Endothelial cell of hepatic sinusoid (primary cell): ENCODE measurements around the gene SELENOW.
"Not testable (repeated sequence)": the region's sequence is repeated elsewhere in the genome, so short reads cannot be mapped to it uniquely, and the experiment has no call there.

Source experiments
- in situ Hi-C: cut with HindIII; loops from 2 replicates; pipeline ENCODE4 v1.10.0; 2017; ENCODE audit warnings: low sequenced_read_pairs

SELENOW gene

DNA sequence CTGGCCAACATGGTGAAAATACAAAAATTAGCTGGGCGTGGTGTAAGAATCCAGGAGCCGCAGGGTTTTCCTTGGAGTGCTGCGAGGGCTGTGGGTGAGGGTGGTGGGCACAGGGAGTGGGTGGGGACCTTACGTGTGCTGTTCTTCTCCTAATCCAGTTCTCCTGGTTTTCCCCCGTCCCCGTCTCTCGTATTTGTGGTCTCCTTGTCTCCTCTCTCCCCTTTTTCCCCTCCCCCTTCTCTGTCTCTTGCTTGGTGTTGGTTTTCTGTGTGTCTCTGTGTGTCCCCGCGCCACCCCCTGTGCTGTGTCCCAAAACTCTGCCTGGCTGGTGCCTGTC, 1.7 kb downstream of the SELENOW start:
- in situ Hi-C loops, result no loop called here

DNA sequence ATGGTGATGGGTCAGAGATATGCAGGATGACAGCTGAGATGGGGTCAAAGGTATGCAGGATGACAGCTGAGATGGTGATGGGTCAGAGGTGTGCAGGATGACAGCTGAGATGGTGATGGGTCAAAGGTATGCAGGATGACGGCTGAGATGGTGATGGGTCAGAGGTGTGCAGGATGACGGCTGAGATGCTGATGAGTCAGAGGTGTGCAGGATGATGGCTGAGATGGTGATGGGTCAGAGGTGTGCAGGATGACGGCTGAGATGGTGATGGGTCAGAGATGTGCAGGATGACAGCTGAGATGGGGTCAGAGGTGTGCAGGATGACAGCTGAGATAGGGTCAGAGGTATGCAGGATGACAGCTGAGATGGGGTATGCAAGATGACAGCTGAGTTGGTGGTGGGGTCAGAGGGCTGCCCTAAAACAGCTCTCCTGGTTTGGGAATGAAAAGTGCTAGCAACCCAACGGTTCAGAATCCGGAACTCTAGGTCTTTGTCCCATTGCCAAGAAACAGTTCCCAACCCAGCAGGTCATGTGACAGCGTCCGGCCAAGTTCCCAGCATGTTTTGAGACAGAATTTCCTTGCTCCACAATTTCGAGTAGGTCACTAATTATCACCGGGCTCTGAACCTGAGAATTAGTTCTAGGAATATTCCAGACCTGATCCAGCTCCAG, 3.2 kb downstream of the SELENOW start:
- in situ Hi-C loops, result no loop called here

DNA sequence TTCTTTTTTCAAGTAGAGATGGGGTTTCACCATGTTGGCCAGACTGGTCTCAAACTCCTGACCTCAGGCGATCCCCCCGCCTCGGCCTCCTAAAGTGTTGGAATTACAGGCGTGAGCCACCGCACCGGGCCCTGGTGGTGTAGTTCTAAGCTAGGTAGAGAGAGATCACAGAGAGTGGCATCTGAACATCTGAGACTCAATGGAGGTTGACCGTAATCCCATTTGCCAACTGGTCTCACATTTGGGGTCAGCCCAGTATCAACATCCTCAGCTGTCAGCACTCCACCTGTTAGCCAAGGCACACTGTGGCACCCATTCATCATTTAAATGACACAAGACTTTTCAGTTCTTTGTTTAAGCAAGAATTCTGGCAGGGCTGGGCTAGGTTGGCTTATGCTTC, 8.1 kb downstream of the SELENOW start:
- in situ Hi-C loops, result no loop called here

DNA sequence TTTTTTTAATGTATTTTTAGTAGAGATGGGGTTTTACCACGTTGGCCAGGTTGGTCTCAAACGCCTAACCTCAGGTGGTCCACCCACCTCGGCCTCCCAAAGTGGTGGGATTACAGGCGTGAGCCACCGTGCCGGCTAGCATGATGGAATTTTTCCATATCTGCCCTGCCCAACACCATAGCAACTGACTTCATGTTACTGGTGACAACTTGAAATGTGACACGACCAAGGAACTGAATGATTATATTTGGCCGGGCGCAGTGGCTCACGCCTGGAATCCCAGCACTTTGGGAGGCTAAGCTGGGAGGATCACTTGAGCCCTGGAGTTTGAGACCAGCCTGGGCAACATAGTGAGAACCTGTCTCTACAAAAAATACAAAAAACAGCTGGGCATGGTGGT, 8.8 kb downstream of the SELENOW start:
- in situ Hi-C loops, result not testable (repeated sequence)

DNA sequence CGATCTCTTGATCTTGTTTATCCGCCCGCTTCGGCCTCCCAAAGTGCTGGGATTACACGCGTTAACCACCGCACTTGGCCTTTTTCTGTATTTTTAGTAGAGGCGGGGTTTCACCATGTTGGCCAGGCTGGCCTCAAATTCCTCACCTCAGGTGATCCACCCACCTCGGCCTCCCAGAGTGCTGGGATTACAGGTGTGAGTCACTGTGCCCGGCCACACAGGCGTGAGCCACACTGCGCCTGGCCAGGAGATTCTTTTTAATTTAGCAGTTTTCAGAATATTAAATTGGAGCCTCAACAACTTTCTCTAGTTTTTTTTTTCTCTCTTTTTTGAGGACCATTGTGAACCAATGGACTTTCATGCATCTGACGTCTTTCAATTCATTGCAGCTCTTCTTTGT, 11.3 kb downstream of the SELENOW start:
- in situ Hi-C loops, result not testable (repeated sequence)

DNA sequence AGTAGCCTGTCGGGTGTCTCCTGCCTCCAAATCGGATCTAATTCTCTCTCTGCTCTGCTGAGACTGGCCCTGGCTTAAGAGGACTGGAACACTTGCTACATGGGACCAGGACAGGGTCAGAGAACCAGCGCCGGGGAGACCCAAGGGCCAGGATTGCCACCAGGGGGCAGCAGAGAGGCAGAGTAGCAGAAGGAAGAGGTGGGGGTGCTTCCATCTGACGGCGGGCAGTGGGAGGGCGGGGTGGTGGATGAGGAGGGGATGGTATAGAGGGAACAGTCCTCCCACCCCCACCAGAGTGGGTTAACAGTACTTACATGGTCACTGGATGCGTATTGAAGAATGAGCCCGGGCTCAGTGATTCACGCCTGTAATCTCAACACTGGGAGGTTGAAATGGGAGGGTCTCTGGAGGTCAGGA, 11.9 kb downstream of the SELENOW start:
- in situ Hi-C loops, result no loop called here

DNA sequence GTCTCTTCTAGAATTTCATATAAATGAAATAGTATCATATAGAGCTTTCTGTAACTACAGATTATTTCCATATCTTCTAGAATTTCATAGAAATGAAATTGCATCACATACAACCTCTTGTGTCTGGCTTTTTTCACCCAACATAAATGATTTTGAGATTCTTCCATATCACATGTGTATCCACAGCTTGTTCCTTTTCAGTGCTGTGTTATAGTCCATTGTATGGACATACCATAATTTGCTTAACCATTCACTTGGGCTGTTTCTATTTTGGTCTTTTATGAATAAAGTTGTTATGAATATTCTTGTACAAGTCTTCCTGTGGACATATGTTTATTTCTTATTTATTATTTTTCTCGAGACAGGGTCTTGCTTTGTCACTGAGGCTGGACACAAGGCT, 14.1 kb downstream of the SELENOW start:
- in situ Hi-C loops, result no loop called here

DNA sequence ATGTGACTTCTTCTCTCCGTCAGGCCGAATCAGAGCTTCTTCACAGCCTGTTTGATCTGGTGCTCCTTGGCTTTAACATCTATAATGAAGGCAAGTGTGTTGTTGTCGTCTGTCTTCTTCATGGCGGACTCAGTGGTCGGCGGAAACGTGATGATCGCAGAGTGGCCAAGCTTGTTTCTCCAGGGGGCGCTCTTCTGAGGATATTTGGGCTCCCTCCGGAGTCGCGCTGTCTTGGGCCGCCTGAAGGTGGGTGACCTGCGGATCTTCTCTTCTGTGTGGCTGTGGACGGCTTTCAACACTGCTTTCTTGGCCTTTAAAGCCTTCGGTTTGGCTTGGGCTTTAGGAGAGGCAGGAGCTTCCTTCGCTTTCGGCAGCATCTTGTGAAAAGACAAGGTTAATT, 16.0 kb downstream of the SELENOW start:
- in situ Hi-C loops, result no loop called here

DNA sequence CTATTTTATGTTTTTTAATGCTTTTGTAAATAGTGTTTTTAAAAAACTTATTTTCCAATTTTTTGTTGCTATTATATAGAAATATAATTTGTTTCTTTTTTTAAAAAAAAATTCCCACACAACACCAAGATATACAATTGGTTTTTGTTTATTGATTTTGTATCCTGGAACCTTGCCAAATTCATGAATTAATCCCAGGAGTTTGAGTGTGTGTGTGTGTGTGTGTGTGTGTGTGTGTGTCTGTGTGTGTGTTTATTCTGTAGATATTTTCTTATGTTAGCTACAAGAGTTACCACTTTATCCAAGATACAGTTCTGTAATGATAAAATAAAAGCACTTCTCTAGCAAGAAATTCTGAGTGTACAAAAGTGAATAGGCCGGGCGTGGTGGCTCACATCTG, 18.3 kb downstream of the SELENOW start:
- in situ Hi-C loops, result no loop called here

DNA sequence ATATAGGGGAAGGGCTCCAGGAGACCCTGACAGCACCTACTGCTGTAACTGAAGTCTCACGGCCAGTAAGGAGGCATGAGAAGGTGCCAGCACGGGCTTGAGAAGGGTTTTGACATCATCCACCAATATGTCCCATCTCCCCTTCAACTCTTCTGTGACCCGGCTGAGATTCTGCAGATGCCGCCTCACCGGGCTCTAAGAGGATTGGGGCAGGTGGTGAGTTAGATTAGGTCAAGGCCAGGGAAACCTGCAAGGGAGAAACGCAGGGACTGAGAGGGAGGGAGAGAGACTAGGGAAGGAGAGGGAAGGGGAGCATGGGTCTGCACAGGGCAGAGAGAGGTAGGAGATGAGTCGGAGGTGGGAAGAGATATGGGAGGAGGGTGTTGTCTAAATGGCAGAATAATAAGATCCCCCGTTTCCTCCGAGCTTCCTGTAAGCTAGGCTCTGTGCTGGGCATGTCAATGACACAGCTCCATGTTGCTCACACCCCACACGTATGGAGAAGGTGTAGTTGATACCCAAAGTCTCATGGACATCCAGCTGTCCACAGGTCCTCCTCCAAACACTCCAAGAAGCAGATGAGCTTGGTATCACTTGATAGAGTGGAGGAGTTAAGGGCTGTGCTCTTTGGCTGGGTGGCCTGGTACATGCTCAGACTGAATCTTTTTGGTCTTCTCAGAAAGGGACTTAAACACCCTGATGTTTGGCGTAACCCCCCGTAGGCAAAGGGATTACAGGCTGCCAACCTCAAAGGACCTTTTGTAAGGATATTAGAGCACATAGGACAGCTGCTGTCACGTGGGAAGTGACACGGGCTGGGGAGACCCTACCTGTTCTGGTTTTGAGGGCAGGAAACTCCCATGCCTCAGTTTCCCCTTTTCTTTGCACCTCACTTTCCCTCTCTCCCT, 19.7 kb downstream of the SELENOW start:
- in situ Hi-C loops, result no loop called here

DNA sequence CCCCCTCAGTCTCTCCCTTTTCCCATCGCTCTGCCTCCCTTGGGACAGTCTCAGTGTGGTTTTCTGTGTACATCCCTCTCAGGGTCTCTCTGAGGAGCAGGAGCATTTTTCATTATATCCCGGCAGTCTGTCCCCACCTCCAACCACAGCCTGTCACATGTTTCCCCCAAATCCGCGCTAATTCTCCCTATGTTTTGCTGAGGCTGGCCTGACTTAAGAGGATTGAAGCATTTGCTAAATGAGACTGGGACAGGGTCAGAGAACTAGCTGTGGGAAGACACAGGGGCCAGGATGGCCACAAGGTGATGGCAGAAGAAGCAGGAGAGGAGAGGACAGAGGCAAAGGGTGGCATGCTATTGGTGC, 20.4 kb downstream of the SELENOW start:
- in situ Hi-C loops, result no loop called here

DNA sequence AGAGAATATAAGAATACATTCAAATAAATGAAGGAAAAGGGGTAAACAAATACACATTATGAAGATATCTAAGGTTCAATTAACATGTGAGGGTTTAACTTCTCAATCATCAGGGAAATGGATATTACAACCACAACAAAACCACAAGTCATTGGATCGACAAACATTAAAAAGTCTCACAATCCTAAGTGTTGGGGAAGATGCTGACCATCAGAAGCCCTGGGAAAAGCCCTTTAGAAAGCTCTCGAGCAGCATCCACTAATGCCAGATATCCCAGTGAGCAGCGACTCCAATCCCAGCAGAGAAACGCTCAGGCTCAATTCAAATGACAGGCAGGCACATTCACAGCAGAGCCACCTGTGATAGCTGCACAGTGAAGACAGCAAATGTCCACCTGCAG, 22.8 kb downstream of the SELENOW start:
- in situ Hi-C loops, result no loop called here

DNA sequence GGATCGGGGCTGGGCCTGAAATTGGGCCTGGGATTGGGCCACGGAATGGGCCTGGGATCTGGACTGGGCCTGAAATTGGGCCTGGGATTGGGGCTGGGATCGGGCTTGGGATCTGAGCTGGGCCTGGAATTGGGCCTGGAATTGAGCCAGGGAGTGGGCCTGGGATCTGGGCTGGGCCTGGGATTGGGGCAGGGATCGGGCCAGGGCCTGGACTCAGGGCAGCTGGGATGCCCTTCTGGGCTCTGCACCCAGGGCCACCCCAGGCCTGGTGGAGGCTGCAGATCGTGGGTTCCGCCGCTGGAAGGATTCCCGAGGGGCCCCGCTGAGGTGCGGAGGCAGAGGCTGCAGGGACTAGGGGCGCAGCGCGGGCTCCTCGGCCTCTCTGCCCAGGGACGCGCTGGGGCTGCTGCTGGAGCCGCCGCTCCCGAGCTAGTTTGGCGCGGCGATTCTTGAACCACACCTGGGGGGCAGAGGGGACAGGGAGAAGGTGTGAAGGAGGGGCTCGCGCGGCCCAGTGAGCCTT, 24.1 kb downstream of the SELENOW start:
- in situ Hi-C loops, result no loop called here

DNA sequence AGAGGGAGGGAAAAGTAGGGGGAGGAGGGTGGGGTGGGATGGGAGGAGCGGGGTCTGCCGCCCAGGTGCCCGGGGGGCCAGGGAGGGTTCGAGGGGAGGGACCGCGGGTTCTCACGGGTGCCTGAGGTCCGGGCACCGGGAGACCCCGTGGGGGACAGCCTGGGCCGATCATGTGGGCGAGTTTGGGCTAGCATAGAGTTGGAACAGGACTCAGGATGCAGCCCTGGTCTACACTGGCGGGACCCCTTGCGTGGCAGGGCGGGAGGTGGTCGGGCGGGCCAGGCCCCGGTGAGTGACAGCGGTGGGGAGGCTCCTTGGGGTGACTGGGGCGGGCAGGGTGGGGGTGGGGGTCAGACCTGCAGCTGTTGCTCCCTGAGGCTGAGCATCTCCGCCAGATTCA, 24.6 kb downstream of the SELENOW start:
- in situ Hi-C loops, result not testable (repeated sequence)

DNA sequence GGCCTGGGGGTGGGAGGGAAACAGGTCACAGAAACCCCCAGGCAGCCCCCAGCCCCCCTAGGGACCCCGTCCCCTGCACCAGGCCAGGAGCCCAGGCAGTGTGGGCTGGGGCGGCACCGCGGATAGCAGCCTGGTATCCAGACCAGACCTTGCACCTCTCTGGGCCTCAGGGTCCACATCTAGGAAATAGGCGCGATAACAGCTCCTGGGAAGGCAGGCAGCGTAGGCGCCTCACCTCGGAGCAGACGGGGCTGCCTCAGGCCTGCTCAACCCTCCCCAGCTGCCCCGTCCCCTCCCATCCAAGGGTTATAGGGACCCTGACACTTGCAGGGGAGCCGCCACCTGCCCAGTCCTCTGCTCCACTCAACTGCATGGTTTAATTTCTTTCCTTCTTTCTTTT, 25.2 kb downstream of the SELENOW start:
- in situ Hi-C loops, result not testable (repeated sequence)

DNA sequence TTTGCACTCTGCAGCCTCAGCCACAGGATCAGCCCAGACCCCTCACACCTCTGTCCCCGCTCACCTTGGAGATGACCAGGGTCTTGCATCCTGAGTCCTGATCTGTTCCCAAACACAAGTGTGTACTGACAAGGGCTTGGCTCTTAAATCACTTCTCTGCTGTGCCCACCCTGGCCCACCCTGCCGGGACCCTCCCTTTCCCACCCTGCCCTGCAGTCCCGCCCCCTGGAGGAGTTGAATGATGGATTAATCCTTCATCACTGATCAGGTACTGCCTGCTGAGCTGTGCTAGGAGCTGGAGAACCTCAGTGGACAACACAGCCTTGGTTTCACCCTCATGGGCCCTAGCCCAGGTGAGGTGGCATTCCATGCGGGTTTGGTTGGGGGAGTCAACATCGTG, 25.9 kb downstream of the SELENOW start, which contains the start of gene TPRX1:
TPRX1 (minus strand) TSS at position 101 of the 400 bp plus-strand sequence; CDS start at position 89, 12 bp downstream.
- in situ Hi-C loops, result not testable (repeated sequence)

DNA sequence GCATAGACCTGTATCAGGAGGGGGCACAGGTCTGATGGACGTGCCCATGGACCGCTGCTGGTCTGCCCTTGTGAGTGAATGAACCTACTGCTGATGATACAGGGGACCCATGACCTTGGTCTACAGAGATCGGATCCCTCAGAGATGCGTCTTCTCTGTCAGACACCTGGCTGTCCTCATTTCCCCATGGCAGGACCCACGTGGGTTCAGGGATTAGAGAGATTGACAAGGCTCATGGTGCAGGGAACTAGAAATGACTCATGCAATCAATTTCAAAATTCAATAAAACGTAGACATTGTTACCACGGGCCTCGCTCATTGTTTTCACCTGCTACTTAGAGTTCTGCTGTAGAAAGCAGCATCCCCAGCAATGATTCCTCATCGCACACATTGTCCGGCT, 26.8 kb downstream of the SELENOW start:
- in situ Hi-C loops, result no loop called here

DNA sequence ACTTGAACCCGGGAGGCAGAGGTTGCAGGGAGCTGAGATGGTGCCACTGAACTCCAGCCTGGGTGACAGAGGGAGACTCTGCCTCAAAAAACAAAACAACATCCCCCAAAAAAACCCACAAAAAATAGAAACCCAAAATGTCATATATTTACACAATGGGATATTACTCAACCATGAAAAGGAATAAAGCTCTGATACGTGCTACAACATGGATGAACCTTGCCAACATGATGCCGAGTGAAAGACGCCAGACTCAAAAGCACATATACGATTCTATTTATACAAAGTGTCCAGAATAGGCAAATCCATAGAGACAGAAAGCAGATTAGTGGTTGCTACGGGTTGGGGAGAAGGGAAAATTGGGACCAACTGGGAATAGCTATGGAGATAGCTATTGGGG, 27.9 kb downstream of the SELENOW start:
- in situ Hi-C loops, result no loop called here

DNA sequence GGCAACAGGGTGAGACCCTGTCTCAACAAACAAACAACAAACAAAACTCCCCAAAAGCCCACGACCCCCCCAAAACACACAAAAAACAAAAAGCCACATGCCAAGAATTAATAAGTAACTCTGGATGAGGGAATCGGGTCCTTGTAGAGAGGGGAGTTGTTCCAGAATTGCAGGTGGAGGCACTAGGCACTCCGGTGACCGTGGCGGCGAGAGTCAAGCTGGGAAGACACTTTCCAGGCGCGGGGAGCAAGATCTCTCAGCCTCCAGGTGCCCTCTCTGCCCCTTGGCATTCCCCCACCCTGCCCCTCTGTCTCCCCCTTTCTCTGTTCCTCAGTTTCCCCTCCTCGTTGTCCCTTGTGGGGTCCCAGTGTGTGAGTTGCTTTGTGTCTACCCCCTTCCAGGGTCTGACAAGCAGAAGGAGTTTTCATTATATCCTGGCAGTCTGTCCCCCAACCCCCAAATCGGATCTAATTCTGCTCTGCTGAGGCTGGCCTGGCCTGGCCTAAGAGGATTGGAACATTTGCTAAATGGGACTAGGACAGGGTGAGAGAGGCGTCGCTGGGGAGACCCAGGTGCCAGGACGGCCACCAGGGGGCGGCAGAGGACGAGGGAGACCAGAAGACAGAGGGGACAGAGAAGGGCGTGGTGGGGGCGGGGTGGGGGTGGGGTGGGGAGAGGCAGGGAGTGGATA, 34.9 kb downstream of the SELENOW start:
- in situ Hi-C loops, result no loop called here

DNA sequence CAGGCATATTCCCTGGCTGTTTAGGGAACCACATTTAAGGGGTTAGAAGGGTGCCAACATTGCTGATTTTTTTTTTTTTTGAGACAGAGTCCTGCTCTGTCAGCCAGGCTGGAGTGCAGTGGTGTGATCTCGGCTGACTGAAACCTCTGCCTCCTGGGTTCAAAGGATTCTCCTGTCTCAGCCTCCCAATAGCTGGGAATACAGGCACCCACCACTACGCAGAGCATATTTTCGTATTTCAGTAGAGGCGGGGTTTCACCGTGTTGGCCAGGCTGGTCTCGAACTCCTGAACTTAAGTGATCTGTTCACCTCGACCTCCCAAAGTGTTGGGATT, 35.5 kb downstream of the SELENOW start:
- in situ Hi-C loops, result no loop called here

DNA sequence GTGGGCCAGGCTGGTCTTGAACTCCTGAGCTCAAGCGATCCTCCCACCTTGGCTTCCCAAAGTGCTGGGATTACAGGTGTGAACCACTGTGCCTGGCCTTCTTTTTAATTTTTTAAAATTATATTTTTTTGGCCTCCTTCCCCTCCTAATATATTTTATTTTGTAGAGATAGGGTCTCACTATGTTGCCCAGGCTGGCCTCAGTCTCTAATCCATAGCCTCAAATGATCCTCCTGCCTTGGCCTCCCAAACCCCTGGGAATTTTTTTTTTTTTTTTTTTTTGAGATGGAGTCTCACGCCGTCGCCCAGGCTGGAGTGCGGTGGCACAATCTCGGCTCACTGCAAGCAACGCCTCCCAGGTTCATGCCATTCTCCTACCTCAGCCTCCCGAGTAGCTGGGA, 37.8 kb downstream of the SELENOW start:
- in situ Hi-C loops, result not testable (repeated sequence)

DNA sequence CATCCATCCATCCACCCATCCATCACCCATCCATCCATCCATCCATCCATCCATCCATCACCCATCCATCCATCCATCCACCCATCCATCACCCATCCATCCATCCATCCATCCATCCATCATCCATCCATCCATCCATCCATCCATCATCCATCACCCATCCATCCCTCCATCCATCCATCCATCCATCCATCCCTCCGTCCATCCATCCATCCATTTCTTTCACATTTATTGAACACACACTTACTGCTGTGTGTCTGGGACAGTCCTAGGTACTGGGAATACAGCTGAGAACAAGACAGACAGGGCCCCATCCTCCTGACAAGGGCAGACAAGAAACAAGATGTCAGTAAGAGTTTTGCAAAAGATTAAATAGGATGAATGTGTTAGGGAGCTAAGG, 39.7 kb downstream of the SELENOW start:
- in situ Hi-C loops, result not testable (repeated sequence)
